Psoas muscle (tissue), 8 donors: ENCODE data around the gene RTTN. TPM values are rescaled to one million over a fixed set of nuclear protein-coding genes. Genes with fewer than 3 reads are reported as not detected.

Experiments
- ATAC-seq, 4 donors: fragments of 200-7000 bp; cut with Tn5 transposase; one replicate each; pipeline ENCODE4 v1.9.1; 2020; ENCODE audit warnings: moderate library complexity in 3 of 4, mild to moderate bottlenecking in 2 of 4
- DNase-seq, 2 donors: peaks; one replicate each; pipeline ENCODE4 v3.0.0-alpha.2; 2020
- H3K27ac ChIP-seq: fragments of 200-600 bp; one replicate; pipeline ENCODE4 v1.8.0; 2022
- H3K27me3 ChIP-seq, 3 donors: fragments of 200-600 bp in 1 of 3; one replicate each; pipeline versions ENCODE4 v1.6.1 to v1.8.0; 2013 to 2022; ENCODE audit warnings: low read length in 2 of 3, mild to moderate bottlenecking in 2 of 3, moderate library complexity in 1 of 3; ENCODE audit not compliant: insufficient read depth in 3 of 3
- H3K36me3 ChIP-seq, 2 donors: fragments of 200-600 bp in 1 of 2; one replicate each; pipeline versions ENCODE4 v1.6.1 to v1.8.0; 2013 to 2022; ENCODE audit warnings: low read depth in 1 of 2, mild to moderate bottlenecking in 1 of 2, moderate library complexity in 1 of 2; ENCODE audit not compliant: insufficient read depth in 1 of 2
- H3K4me1 ChIP-seq: fragments of 200-600 bp; one replicate; pipeline ENCODE4 v1.8.0; 2022
- H3K4me3 ChIP-seq: fragments of 200-600 bp; one replicate; pipeline ENCODE4 v1.8.0; 2022; ENCODE audit warnings: mild to moderate bottlenecking
- H3K9me3 ChIP-seq: fragments of 200-600 bp; one replicate; pipeline ENCODE4 v1.8.0; 2022
- CTCF ChIP-seq: fragments of 200-600 bp; IDR thresholded peaks from one replicate; pipeline ENCODE4 v1.8.0; 2022; ENCODE audit warnings: antibody characterized with exemption
- WGBS, 3 donors: extraction: QIAGEN DNeasy Blood & Tissue Kit; methylation state at CpG; one replicate each; pipeline versions ENCODE4 v1.1.6 to v1.1.7; 2013; 5-methylcytosine and 5-hydroxymethylcytosine counted together
- intact Hi-C, 2 donors: fragments of 100-400 bp; cut with DNase I; formaldehyde crosslinking; loops; one replicate each; pipeline versions ENCODE4 v1.11.0 to v1.14.2; 2022
- polyA plus RNA-seq, 3 donors: library from polyadenylated mRNA; stranded (reverse); fragments of 200-250 nt; gene quantifications; one replicate each; pipeline ENCODE4 v1.2.3, GENCODE V29; 2013
- total RNA-seq, 4 donors: library from RNA; stranded (reverse); fragmentation: NEBNext Ultra II Directional in 2 of 4; extraction: Animal tissue kit (Norgen Biotek cat#: 25700) in 2 of 4; gene quantifications; one replicate each; pipeline versions ENCODE4 v1.2.1 to v1.2.4, GENCODE V29; 2021 to 2023
- donor health status: healthy with polysubstance abuse.
- donor health status: DM: no; HTN: no; CAD: no; lungs with moderate emphysema.
- donor health status: Bipolar disorder and iron deficiency.
- donor health status: healthy.
- donor health status: DM: yes; HTN: yes; CAD: no.
- donor health status: DM: no; HTN: no; CAD: no.
- donor health status: DM: no; HTN: no; CAD: no.
- donor health status: DM: yes; HTN: yes; CAD: no.

Gene RTTN
- total and polyA plus RNA-seq, 7 donors: 1.6 to 7.1 (median 3.9) TPM

- 92 to 97% (median 95%) methylated on average over 3 of the region's 3 CpGs for WGBS, 3 donors
- no peaks in the 10 kb centered on the region for H3K27me3 ChIP-seq
Measured at GRCh38 chr18:70142001-70142400, 63.5 kb downstream of the RTTN start.

GRCh38 chr18:70139138-70139537 is 66.3 kb downstream of the RTTN start:
- no peaks in the 10 kb centered on the region for H3K9me3 ChIP-seq
- H3K4me1 ChIP-seq: no peaks in the 10 kb centered on the region
- DNase-seq: no peak
- H3K4me3 ChIP-seq: no peak overlapping the region
- TF ChIP-seq CTCF: no peak
- H3K36me3 ChIP-seq: peaks cover 0 to 38% of the 10 kb centered on the region in 2 donors
- WGBS, 3 donors: 75 to 90% (median 83%) methylated on average over 1 of the region's 1 CpG
- intact Hi-C loops: no loop called here
- H3K27me3 ChIP-seq: no peaks in the 10 kb centered on the region
- no peak overlapping the region for H3K27ac ChIP-seq
- ATAC-seq: no peak

More at GRCh38 chr18:70142001-70142400, 63.5 kb downstream of the RTTN start:
- ATAC-seq: no peak
- no peaks in the 10 kb centered on the region for H3K9me3 ChIP-seq
- no peak overlapping the region for H3K27ac ChIP-seq
- H3K36me3 ChIP-seq: peaks cover 0 to 33% of the 10 kb centered on the region in 2 donors
- H3K4me3 ChIP-seq: no peak overlapping the region
- DNase-seq: no peak
- intact Hi-C loops: no loop called here
- no peaks in the 10 kb centered on the region for H3K4me1 ChIP-seq
- TF ChIP-seq CTCF: no peak

GRCh38 chr18:70135604-70136003 is 69.9 kb downstream of the RTTN start:
- no peak overlapping the region for H3K27ac ChIP-seq
- no peaks in the 10 kb centered on the region for H3K9me3 ChIP-seq
- WGBS, 3 donors: 85 to 89% (median 85%) methylated on average over 2 of the region's 2 CpGs
- no peak for ATAC-seq
- intact Hi-C loops: no loop called here
- DNase-seq: no peak
- H3K27me3 ChIP-seq: no peaks in the 10 kb centered on the region
- no peaks in the 10 kb centered on the region for H3K4me1 ChIP-seq
- TF ChIP-seq CTCF: no peak
- H3K4me3 ChIP-seq: no peak overlapping the region
- peaks cover 0 to 47% of the 10 kb centered on the region in 2 donors for H3K36me3 ChIP-seq

GRCh38 chr18:70132999-70133398 is 72.5 kb downstream of the RTTN start:
- no peak overlapping the region for H3K4me3 ChIP-seq
- ATAC-seq (no peak), DNase-seq (no peak)
- no peak for TF ChIP-seq CTCF
- H3K27me3 ChIP-seq: no peaks in the 10 kb centered on the region
- no peaks in the 10 kb centered on the region for H3K9me3 ChIP-seq
- peaks cover 0 to 35% of the 10 kb centered on the region in 2 donors for H3K36me3 ChIP-seq
- WGBS, 3 donors: 45 to 68% (median 48%) methylated on average over 2 of the region's 2 CpGs
- intact Hi-C loops: no loop called here
- H3K27ac ChIP-seq: no peak overlapping the region
- no peaks in the 10 kb centered on the region for H3K4me1 ChIP-seq

- intact Hi-C loops: no loop called here
- ATAC-seq: no peak
- no peaks in the 10 kb centered on the region for H3K4me1 ChIP-seq
- TF ChIP-seq CTCF: no peak
- no peaks in the 10 kb centered on the region for H3K27me3 ChIP-seq
- 92 to 95% (median 93%) methylated on average over 2 of the region's 2 CpGs for WGBS, 3 donors
- DNase-seq: no peak
- no peak overlapping the region for H3K27ac ChIP-seq
- no peaks in the 10 kb centered on the region for H3K9me3 ChIP-seq
- H3K36me3 ChIP-seq: peaks cover 0 to 38% of the 10 kb centered on the region in 2 donors
- H3K4me3 ChIP-seq: no peak overlapping the region
Measured at GRCh38 chr18:70128271-70128670, 77.2 kb downstream of the RTTN start.
